ENCODE results near the gene SPATA6L.

DNA sequence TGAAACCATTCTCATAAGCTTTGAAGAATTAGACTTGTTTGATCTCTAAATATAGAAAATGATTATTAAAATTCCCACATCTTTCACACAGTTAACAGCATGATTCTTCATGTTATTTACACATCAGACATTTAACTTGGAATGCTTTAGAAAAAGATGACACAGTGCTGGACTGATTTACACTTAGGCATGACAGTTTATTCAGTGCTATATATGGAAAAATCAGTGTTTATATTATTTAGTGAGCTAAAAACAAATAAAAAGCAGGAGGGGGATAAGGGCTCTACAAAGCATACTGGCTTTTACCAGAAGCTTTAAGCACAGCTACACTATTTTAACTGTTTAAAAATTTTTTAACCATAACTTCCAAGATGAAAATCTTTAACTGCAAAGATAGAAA, 43.1 kb upstream of the SPATA6L start:
- TF ChIP-seq, protein P1, sequence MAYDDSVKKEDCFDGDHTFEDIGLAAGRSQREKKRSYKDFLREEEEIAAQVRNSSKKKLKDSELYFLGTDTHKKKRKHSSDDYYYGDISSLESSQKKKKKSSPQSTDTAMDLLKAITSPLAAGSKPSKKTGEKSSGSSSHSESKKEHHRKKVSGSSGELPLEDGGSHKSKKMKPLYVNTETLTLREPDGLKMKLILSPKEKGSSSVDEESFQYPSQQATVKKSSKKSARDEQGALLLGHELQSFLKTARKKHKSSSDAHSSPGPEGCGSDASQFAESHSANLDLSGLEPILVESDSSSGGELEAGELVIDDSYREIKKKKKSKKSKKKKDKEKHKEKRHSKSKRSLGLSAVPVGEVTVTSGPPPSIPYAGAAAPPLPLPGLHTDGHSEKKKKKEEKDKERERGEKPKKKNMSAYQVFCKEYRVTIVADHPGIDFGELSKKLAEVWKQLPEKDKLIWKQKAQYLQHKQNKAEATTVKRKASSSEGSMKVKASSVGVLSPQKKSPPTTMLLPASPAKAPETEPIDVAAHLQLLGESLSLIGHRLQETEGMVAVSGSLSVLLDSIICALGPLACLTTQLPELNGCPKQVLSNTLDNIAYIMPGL (CRISPR knock-in tag; IDR thresholded peaks at IDR 0.05) = no peak
- no peak for TF ChIP-seq BRCA1 (IDR thresholded peaks at IDR 0.05)
- no peak for TF ChIP-seq BRCA1 (CRISPR knock-in tag; IDR thresholded peaks at IDR 0.05)
- TF ChIP-seq, protein P2, sequence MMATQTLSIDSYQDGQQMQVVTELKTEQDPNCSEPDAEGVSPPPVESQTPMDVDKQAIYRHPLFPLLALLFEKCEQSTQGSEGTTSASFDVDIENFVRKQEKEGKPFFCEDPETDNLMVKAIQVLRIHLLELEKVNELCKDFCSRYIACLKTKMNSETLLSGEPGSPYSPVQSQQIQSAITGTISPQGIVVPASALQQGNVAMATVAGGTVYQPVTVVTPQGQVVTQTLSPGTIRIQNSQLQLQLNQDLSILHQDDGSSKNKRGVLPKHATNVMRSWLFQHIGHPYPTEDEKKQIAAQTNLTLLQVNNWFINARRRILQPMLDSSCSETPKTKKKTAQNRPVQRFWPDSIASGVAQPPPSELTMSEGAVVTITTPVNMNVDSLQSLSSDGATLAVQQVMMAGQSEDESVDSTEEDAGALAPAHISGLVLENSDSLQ (IDR thresholded peaks at IDR 0.05) = no peak
- TF ChIP-seq HLTF (IDR thresholded peaks at IDR 0.05) = no peak
- TF ChIP-seq, protein P3, sequence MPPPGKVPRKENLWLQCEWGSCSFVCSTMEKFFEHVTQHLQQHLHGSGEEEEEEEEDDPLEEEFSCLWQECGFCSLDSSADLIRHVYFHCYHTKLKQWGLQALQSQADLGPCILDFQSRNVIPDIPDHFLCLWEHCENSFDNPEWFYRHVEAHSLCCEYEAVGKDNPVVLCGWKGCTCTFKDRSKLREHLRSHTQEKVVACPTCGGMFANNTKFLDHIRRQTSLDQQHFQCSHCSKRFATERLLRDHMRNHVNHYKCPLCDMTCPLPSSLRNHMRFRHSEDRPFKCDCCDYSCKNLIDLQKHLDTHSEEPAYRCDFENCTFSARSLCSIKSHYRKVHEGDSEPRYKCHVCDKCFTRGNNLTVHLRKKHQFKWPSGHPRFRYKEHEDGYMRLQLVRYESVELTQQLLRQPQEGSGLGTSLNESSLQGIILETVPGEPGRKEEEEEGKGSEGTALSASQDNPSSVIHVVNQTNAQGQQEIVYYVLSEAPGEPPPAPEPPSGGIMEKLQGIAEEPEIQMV (tag; conservative IDR thresholded peaks at IDR 0.05; ENCODE audit: low read depth) = no peak
- TF ChIP-seq EZH2 (IDR thresholded peaks at IDR 0.05; ENCODE audit: borderline replicate concordance, low read depth, low read length) = no peak
- no peak for TF ChIP-seq NCOR1 (IDR thresholded peaks at IDR 0.05)
- no peak for TF ChIP-seq POLR2A (conservative IDR thresholded peaks at IDR 0.05)
- no peak for TF ChIP-seq PHB2 (IDR thresholded peaks at IDR 0.05; ENCODE audit: low read depth)

Data from K562 (cell line).